ENCODE results near the gene SIGLEC1. TPM values are rescaled to one million over a fixed set of nuclear protein-coding genes. Genes with fewer than 3 reads are reported as not detected.

The SIGLEC1 gene
- total RNA-seq, 1 experiment from 2014 or later = not detected

DNA sequence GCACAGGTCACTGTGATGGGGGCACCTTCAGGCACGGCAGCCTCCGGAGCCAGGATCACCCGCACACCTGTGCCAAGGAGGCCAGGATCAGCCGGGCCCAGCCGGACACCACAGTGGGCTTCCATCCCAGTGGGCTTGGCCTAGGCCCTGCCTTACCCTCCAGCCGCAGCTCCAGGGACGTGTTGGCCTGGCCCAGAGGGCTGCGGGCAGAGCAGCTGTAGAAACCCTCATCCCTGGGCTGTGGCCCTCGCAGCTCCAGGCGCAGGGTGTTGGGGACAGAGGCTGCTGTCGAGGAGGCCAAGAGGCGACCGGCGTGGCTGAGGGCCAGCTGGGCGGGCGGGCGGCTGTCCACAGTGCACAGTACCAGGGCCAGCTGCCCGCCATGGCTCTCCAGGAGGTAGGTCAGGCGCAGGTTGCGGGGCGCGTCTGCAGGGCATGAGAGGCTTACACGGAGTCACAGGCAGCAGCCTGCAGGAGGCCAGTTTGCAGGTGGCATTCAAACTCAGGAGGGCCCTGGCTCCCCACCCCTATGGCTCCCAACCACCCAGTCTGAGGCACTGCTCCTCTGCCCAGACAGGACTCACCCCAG lies 19.6 kb downstream of the SIGLEC1 start:
- H3K27ac ChIP-seq (ENCODE audit: low read length) = no peak overlapping the region
- no peak for ATAC-seq
- DNase-seq = no peak
- ChIA-PET CTCF (no interaction called here), POLR2A (ENCODE audit: unreplicated experiment) (no interaction called here)
- TF ChIP-seq EZH2phosphoT487 (IDR thresholded peaks at IDR 0.05; ENCODE audit: borderline replicate concordance, low read length) = no peak
- no peak for TF ChIP-seq CTCF (conservative IDR thresholded peaks at IDR 0.05; ENCODE audit: low read depth, low read length)
- no peak for TF ChIP-seq EZH2 (IDR thresholded peaks at IDR 0.05; ENCODE audit: low read length, unreplicated experiment)
- H3K9me2 ChIP-seq (replicated peaks; ENCODE audit: low read length) = no peaks in the 10 kb centered on the region
- H3F3A ChIP-seq (ENCODE audit: low read length, unreplicated experiment) = no peaks in the 10 kb centered on the region
- no TSS peak for BruUV-seq (replicated peaks)
- no peak overlapping the region for H3K4me2 ChIP-seq (ENCODE audit: low read length)
- no peak overlapping the region for H2AFZ ChIP-seq (ENCODE audit: low read length)
- no peaks in the 10 kb centered on the region for H3K36me3 ChIP-seq (ENCODE audit: low read depth, low read length)
- intact Hi-C loops (cut with micrococcal nuclease) = no loop called here
- H3K9me3 ChIP-seq (ENCODE audit: low read length) = no peaks in the 10 kb centered on the region
- H3K27me3 ChIP-seq (ENCODE audit: low read length) = no peaks in the 10 kb centered on the region
- H4K20me1 ChIP-seq (ENCODE audit: low read length) = no peaks in the 10 kb centered on the region
- H3K9ac ChIP-seq (ENCODE audit: low read length) = no peak overlapping the region
- H3K4me3 ChIP-seq (ENCODE audit: low read length) = no peak overlapping the region
- no peaks in the 10 kb centered on the region for H3K79me2 ChIP-seq (ENCODE audit: low read length)
- H3K4me1 ChIP-seq (ENCODE audit: insufficient read depth, low read length) = no peaks in the 10 kb centered on the region

DNA sequence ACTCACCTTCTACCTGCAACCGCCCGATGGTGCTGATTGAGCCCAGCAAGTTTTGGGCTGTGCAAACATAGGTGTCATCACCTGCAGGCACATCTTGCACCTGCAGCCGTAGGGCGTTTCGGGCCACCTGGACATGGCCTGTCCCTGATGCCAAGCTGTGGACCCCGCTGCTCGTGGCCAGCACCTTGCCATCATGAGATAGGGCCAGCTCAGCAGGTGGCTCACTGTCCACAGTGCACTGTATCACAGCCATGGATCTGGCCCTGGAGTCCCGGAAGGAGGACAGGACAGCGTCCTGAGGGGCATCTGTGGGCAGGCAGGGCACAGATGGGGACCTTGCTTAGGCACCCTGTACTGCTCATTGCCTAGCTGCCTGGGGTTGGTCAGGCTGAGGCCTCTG lies 20.5 kb downstream of the SIGLEC1 start:
- no peaks in the 10 kb centered on the region for H3K36me3 ChIP-seq (ENCODE audit: low read depth, low read length)
- no peaks in the 10 kb centered on the region for H3K27me3 ChIP-seq (ENCODE audit: low read length)
- no peak for TF ChIP-seq EZH2phosphoT487 (IDR thresholded peaks at IDR 0.05; ENCODE audit: borderline replicate concordance, low read length)
- no peak for TF ChIP-seq CTCF (conservative IDR thresholded peaks at IDR 0.05; ENCODE audit: low read depth, low read length)
- no peak for TF ChIP-seq EZH2 (IDR thresholded peaks at IDR 0.05; ENCODE audit: low read length, unreplicated experiment)
- H3K4me2 ChIP-seq (ENCODE audit: low read length) = no peak overlapping the region
- peaks cover 6% of the 10 kb centered on the region for H3K4me1 ChIP-seq (ENCODE audit: insufficient read depth, low read length)
- no peak overlapping the region for H3K4me3 ChIP-seq (ENCODE audit: low read length)
- POLR2A ChIA-PET (ENCODE audit: unreplicated experiment) = no interaction called here
- H2AFZ ChIP-seq (ENCODE audit: low read length) = no peak overlapping the region
- no peak for ATAC-seq
- no peak overlapping the region for H3K27ac ChIP-seq (ENCODE audit: low read length)
- no peaks in the 10 kb centered on the region for H4K20me1 ChIP-seq (ENCODE audit: low read length)
- intact Hi-C loops (cut with micrococcal nuclease) = no loop called here
- no peak for DNase-seq
- no TSS peak for BruUV-seq (replicated peaks)
- no peaks in the 10 kb centered on the region for H3K79me2 ChIP-seq (ENCODE audit: low read length)
- no peak overlapping the region for H3K9ac ChIP-seq (ENCODE audit: low read length)
- no peaks in the 10 kb centered on the region for H3F3A ChIP-seq (ENCODE audit: low read length, unreplicated experiment)
- CTCF ChIA-PET = no interaction called here
- no peaks in the 10 kb centered on the region for H3K9me2 ChIP-seq (replicated peaks; ENCODE audit: low read length)
- H3K9me3 ChIP-seq (ENCODE audit: low read length) = no peaks in the 10 kb centered on the region

DNA sequence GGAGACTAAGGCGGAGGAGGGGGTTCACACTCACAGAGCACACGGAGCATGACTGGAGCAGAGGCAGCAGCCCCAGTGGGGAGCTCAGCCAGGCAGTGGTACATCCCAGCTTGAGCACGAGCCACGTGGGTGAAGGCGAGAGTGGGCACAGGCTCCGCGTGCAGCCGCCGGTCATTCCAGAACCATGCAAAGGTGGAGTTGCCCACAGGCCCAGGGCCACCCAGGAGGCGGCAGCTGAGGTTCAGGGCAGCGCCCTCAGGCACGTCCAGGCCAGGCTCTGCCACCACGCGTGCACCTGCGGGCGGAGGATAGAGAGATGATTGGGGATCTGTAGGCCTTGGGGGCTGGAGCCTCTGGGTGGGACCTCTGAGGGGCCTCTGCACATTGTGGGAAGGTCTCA lies 21.1 kb downstream of the SIGLEC1 start:
- DNase-seq = no peak
- H3K4me2 ChIP-seq (ENCODE audit: low read length) = no peak overlapping the region
- H3K9me3 ChIP-seq (ENCODE audit: low read length) = no peaks in the 10 kb centered on the region
- CTCF ChIA-PET = no interaction called here
- BruUV-seq (replicated peaks) = no TSS peak
- POLR2A ChIA-PET (ENCODE audit: unreplicated experiment) = interaction anchor here (0.7 kb wide), 1 partner anchor 15 kb away, joined by 4 read pairs; no protein-coding TSS in a partner anchor
- no peak for ATAC-seq
- H3K79me2 ChIP-seq (ENCODE audit: low read length) = no peaks in the 10 kb centered on the region
- no peak for TF ChIP-seq EZH2 (IDR thresholded peaks at IDR 0.05; ENCODE audit: low read length, unreplicated experiment)
- no peak for TF ChIP-seq CTCF (conservative IDR thresholded peaks at IDR 0.05; ENCODE audit: low read depth, low read length)
- TF ChIP-seq EZH2phosphoT487 (IDR thresholded peaks at IDR 0.05; ENCODE audit: borderline replicate concordance, low read length) = no peak
- no peaks in the 10 kb centered on the region for H3K36me3 ChIP-seq (ENCODE audit: low read depth, low read length)
- no peak overlapping the region for H2AFZ ChIP-seq (ENCODE audit: low read length)
- H3F3A ChIP-seq (ENCODE audit: low read length, unreplicated experiment) = no peaks in the 10 kb centered on the region
- no peak overlapping the region for H3K4me3 ChIP-seq (ENCODE audit: low read length)
- no peak overlapping the region for H3K9ac ChIP-seq (ENCODE audit: low read length)
- H3K27ac ChIP-seq (ENCODE audit: low read length) = no peak overlapping the region
- H4K20me1 ChIP-seq (ENCODE audit: low read length) = no peaks in the 10 kb centered on the region
- H3K27me3 ChIP-seq (ENCODE audit: low read length) = no peaks in the 10 kb centered on the region
- no peaks in the 10 kb centered on the region for H3K9me2 ChIP-seq (replicated peaks; ENCODE audit: low read length)
- H3K4me1 ChIP-seq (ENCODE audit: insufficient read depth, low read length) = peaks cover 10% of the 10 kb centered on the region
- intact Hi-C loops (cut with micrococcal nuclease) = no loop called here
